Natural killer cell (primary cell): ENCODE measurements around the gene SETD3. TPM values are rescaled to one million over a fixed set of nuclear protein-coding genes. Genes with fewer than 3 reads are reported as not detected.

Experiments
- ATAC-seq, 3 donors: fragments of 150-1000 bp in 2 of 3; fragments of 200-7000 bp in 1 of 3; cut with Tn5 transposase; 1 replicate in 1 of 3; 2 replicates in 2 of 3; pipeline ENCODE4 v1.10.0; 2021; ENCODE audit warnings: mild to moderate bottlenecking in 2 of 3, moderate library complexity in 2 of 3
- DNase-seq, 2 donors: peaks; one replicate each; pipeline versions ENCODE4 v3.0.0 to v3.0.0-alpha.2; 2013 to 2021; ENCODE audit warnings: mixed read lengths in 1 of 2
- H3K27ac ChIP-seq: one replicate; pipeline ENCODE4 v1.5.1; 2013; ENCODE audit warnings: mild to moderate bottlenecking, low read length
- H3K27me3 ChIP-seq: one replicate; pipeline ENCODE4 v1.6.1; 2013; ENCODE audit warnings: low read length; ENCODE audit not compliant: control insufficient read depth, insufficient read depth
- H3K36me3 ChIP-seq: one replicate; pipeline ENCODE4 v1.6.1; 2013; ENCODE audit warnings: low read length; ENCODE audit not compliant: control insufficient read depth, insufficient read depth
- H3K4me1 ChIP-seq: one replicate; pipeline ENCODE4 v1.6.1; 2013; ENCODE audit warnings: low read length; ENCODE audit not compliant: control insufficient read depth, insufficient read depth
- H3K4me3 ChIP-seq: one replicate; pipeline ENCODE4 v1.5.1; 2013; ENCODE audit warnings: low read length
- H3K9me3 ChIP-seq: one replicate; pipeline ENCODE4 v1.6.1; 2013; ENCODE audit warnings: low read length; ENCODE audit not compliant: control insufficient read depth, insufficient read depth
- H3K27ac Mint-ChIP-seq, 2 donors: one replicate each; pipeline ENCODE4 v1.8.0; 2022; ENCODE audit warnings: mild to moderate bottlenecking in 2 of 2, mixed read lengths in 2 of 2, moderate library complexity in 1 of 2
- H3K27me3 Mint-ChIP-seq, 2 donors: one replicate each; pipeline ENCODE4 v1.8.0; 2022; ENCODE audit warnings: low read depth in 2 of 2, mixed read lengths in 2 of 2
- H3K36me3 Mint-ChIP-seq: one replicate; pipeline ENCODE4 v1.8.0; 2022; ENCODE audit warnings: mixed read lengths
- H3K4me1 Mint-ChIP-seq, 2 donors: one replicate each; pipeline ENCODE4 v1.8.0; 2022; ENCODE audit warnings: mixed read lengths in 2 of 2
- H3K4me3 Mint-ChIP-seq: one replicate; pipeline ENCODE4 v1.8.0; 2022; ENCODE audit warnings: mild to moderate bottlenecking, moderate library complexity, mixed read lengths
- H3K9me3 Mint-ChIP-seq, 2 donors: one replicate each; pipeline ENCODE4 v1.8.0; 2022; ENCODE audit warnings: mixed read lengths in 2 of 2
- CTCF ChIP-seq: fragments of 200-600 bp; IDR thresholded peaks from one replicate; pipeline ENCODE4 v1.8.0; 2022; ENCODE audit warnings: antibody characterized with exemption
- WGBS: methylation state at CpG from one replicate; pipeline ENCODE4 v1.1.7; 2013; ENCODE audit warnings: missing lambda C conversion rate; ENCODE audit not compliant: insufficient coverage; 5-methylcytosine and 5-hydroxymethylcytosine counted together
- intact Hi-C: fragments of 100-400 bp; cut with micrococcal nuclease; formaldehyde crosslinking; loops from one replicate; pipeline ENCODE4 v1.14.2; 2022
- total RNA-seq, 4 donors: library from RNA; stranded (reverse); fragments of 120-200 nt in 1 of 4; gene quantifications; one replicate each; pipeline versions ENCODE4 v1.2.3 to v1.2.4, GENCODE V29; 2013 to 2022

SETD3 gene
- total RNA-seq, 3 donors from 2014 or later (not counting 1 experiment from before 2014, with no cell fraction given) = 111 to 160 (median 137) TPM

GRCh38 chr14:99402285-99402648, 78.4 kb downstream of the SETD3 start:
- 92% methylated on average over 4 of the region's 4 CpGs for WGBS
- Histone ChIP-seq H3K27ac (no peak overlapping the region), H3K4me3 (no peak overlapping the region), H3K36me3 (peaks cover 65% of the 10 kb centered on the region), H3K9me3 (no peaks in the 10 kb centered on the region), H3K4me1 (no peaks in the 10 kb centered on the region), H3K27me3 (no peaks in the 10 kb centered on the region)
- H3K4me1 Mint-ChIP-seq = peaks cover 19 to 21% of the 10 kb centered on the region in 2 donors
- intact Hi-C loops = no loop called here
- DNase-seq (no peak), ATAC-seq (no peak)
- H3K27me3 Mint-ChIP-seq = no peaks in the 10 kb centered on the region
- H3K9me3 Mint-ChIP-seq = no peaks in the 10 kb centered on the region
- peaks cover 19% of the 10 kb centered on the region for H3K36me3 Mint-ChIP-seq
- no peak for TF ChIP-seq CTCF
- no peak overlapping the region for H3K4me3 Mint-ChIP-seq
- peak overlapping the region; percentile 35 to 62 for H3K27ac Mint-ChIP-seq

GRCh38 chr14:99401621-99402284, 78.9 kb downstream of the SETD3 start:
- 34% methylated on average over 5 of the region's 5 CpGs for WGBS

GRCh38 chr14:99401211-99401610, 79.4 kb downstream of the SETD3 start:
- no peak overlapping the region for H3K4me3 Mint-ChIP-seq
- no peaks in the 10 kb centered on the region for H3K27me3 Mint-ChIP-seq
- H3K36me3 ChIP-seq = peaks cover 64% of the 10 kb centered on the region
- 80% methylated on average over 1 of the region's 4 CpGs for WGBS
- no peak overlapping the region for H3K27ac ChIP-seq
- H3K4me3 ChIP-seq = no peak overlapping the region
- no peak for TF ChIP-seq CTCF
- ATAC-seq (no peak), DNase-seq (no peak)
- H3K9me3 Mint-ChIP-seq = no peaks in the 10 kb centered on the region
- H3K4me1 ChIP-seq = no peaks in the 10 kb centered on the region
- peaks cover 19% of the 10 kb centered on the region for H3K36me3 Mint-ChIP-seq
- H3K27ac Mint-ChIP-seq = peak overlapping the region; percentile 35 to 62
- intact Hi-C loops = no loop called here
- no peaks in the 10 kb centered on the region for H3K27me3 ChIP-seq
- H3K4me1 Mint-ChIP-seq = peaks cover 19 to 20% of the 10 kb centered on the region in 2 donors
- no peaks in the 10 kb centered on the region for H3K9me3 ChIP-seq

More at GRCh38 chr14:99401621-99402284, 78.9 kb downstream of the SETD3 start:
- H3K27ac ChIP-seq = no peak overlapping the region
- Mint-ChIP-seq H3K27ac (peak overlapping the region; percentile 35 to 62), H3K9me3 (no peaks in the 10 kb centered on the region), H3K4me3 (no peak overlapping the region), H3K36me3 (peaks cover 19% of the 10 kb centered on the region), H3K27me3 (no peaks in the 10 kb centered on the region), H3K4me1 (peaks cover 19 to 20% of the 10 kb centered on the region in 2 donors)
- no peaks in the 10 kb centered on the region for H3K27me3 ChIP-seq
- H3K36me3 ChIP-seq = peaks cover 68% of the 10 kb centered on the region
- intact Hi-C loops = no loop called here
- no peaks in the 10 kb centered on the region for H3K4me1 ChIP-seq
- no peak overlapping the region for H3K4me3 ChIP-seq
- no peaks in the 10 kb centered on the region for H3K9me3 ChIP-seq
- no peak for TF ChIP-seq CTCF
- ATAC-seq (no peak), DNase-seq (no peak)

GRCh38 chr14:99397698-99398097, 83.0 kb downstream of the SETD3 start:
- no peak for ATAC-seq

More at GRCh38 chr14:99397698-99398097, 83.0 kb downstream of the SETD3 start:
- 94% methylated on average over 2 of the region's 2 CpGs for WGBS
- H3K4me3 Mint-ChIP-seq = no peak overlapping the region
- no peak for TF ChIP-seq CTCF
- H3K27ac Mint-ChIP-seq = no peak overlapping the region
- intact Hi-C loops = no loop called here
- Histone ChIP-seq H3K9me3 (no peaks in the 10 kb centered on the region), H3K36me3 (peaks cover 39% of the 10 kb centered on the region), H3K27me3 (no peaks in the 10 kb centered on the region), H3K4me1 (no peaks in the 10 kb centered on the region), H3K27ac (no peak overlapping the region), H3K4me3 (no peak overlapping the region)
- peaks cover 7% of the 10 kb centered on the region for H3K36me3 Mint-ChIP-seq
- DNase-seq = no peak
- no peaks in the 10 kb centered on the region for H3K27me3 Mint-ChIP-seq
- H3K4me1 Mint-ChIP-seq = peaks cover 18 to 21% of the 10 kb centered on the region in 2 donors
- no peaks in the 10 kb centered on the region for H3K9me3 Mint-ChIP-seq
